ENCODE results near the gene TXNDC2. TPM values are rescaled to one million over a fixed set of nuclear protein-coding genes. Genes with fewer than 3 reads are reported as not detected.

TXNDC2 gene
- total and polyA plus RNA-seq, 9 of the 15 experiments (the other 6 are each of a cell fraction or from before 2014, with no cell fraction given), result 1.2 to 4.9 (median 2.3) TPM

DNA sequence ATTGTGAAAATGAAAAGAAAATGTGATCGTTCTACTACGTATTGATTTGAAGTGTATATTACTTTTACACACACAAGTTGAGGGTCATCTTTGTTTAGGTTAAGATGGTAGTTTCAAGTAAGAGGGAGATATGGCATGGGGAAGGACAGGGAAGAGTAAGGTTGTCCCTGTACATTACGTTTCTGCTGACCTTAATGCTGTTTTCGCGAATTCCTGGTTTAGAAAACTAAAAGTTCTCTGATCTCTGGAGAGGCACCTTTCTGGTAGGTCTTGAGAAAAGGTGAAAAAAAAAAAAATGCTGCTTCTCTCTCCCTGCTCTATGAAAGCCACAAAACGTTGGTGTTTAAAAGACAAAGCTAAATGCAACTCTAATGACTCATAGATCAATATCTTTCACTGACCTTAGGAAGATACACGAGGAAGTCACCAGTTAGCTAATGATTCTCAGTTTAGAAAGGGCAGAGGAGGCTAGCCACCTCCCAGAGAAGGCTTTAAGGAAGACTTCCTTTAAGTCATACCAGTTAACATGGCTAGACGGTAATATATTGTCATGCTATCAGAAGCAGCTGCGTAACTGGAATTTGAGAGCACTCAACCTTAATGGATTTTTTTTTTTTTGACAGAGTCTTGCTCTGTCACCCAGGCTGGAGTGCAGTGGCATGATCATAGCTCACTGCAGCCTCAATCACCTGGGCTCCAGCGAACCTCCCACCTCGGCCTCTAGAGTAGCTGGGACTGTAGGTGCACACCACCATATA, 13.2 kb downstream of the TXNDC2 start (continued):
- TF ChIP-seq, protein P1, sequence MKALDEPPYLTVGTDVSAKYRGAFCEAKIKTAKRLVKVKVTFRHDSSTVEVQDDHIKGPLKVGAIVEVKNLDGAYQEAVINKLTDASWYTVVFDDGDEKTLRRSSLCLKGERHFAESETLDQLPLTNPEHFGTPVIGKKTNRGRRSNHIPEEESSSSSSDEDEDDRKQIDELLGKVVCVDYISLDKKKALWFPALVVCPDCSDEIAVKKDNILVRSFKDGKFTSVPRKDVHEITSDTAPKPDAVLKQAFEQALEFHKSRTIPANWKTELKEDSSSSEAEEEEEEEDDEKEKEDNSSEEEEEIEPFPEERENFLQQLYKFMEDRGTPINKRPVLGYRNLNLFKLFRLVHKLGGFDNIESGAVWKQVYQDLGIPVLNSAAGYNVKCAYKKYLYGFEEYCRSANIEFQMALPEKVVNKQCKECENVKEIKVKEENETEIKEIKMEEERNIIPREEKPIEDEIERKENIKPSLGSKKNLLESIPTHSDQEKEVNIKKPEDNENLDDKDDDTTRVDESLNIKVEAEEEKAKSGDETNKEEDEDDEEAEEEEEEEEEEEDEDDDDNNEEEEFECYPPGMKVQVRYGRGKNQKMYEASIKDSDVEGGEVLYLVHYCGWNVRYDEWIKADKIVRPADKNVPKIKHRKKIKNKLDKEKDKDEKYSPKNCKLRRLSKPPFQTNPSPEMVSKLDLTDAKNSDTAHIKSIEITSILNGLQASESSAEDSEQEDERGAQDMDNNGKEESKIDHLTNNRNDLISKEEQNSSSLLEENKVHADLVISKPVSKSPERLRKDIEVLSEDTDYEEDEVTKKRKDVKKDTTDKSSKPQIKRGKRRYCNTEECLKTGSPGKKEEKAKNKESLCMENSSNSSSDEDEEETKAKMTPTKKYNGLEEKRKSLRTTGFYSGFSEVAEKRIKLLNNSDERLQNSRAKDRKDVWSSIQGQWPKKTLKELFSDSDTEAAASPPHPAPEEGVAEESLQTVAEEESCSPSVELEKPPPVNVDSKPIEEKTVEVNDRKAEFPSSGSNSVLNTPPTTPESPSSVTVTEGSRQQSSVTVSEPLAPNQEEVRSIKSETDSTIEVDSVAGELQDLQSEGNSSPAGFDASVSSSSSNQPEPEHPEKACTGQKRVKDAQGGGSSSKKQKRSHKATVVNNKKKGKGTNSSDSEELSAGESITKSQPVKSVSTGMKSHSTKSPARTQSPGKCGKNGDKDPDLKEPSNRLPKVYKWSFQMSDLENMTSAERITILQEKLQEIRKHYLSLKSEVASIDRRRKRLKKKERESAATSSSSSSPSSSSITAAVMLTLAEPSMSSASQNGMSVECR (CRISPR knock-in tag; IDR thresholded peaks at IDR 0.05), result no peak
- TF ChIP-seq, protein P2, sequence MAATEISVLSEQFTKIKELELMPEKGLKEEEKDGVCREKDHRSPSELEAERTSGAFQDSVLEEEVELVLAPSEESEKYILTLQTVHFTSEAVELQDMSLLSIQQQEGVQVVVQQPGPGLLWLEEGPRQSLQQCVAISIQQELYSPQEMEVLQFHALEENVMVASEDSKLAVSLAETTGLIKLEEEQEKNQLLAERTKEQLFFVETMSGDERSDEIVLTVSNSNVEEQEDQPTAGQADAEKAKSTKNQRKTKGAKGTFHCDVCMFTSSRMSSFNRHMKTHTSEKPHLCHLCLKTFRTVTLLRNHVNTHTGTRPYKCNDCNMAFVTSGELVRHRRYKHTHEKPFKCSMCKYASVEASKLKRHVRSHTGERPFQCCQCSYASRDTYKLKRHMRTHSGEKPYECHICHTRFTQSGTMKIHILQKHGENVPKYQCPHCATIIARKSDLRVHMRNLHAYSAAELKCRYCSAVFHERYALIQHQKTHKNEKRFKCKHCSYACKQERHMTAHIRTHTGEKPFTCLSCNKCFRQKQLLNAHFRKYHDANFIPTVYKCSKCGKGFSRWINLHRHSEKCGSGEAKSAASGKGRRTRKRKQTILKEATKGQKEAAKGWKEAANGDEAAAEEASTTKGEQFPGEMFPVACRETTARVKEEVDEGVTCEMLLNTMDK (IDR thresholded peaks at IDR 0.05; ENCODE audit: borderline replicate concordance, insufficient read depth, low read depth, low read length, poor library complexity, severe bottlenecking), result no peak
- TF ChIP-seq MYNN (IDR thresholded peaks at IDR 0.05), result 0 out of 2 replicates have a peak, but pooled peaks have one; percentile 67
- TF ChIP-seq MYNN (CRISPR knock-in tag; IDR thresholded peaks at IDR 0.05), result no peak
- no peak for TF ChIP-seq ETS2 (tag; IDR thresholded peaks at IDR 0.05; ENCODE audit: borderline replicate concordance, poor library complexity, severe bottlenecking)
- TF ChIP-seq ZNF384 (IDR thresholded peaks at IDR 0.05; ENCODE audit: low read depth, low read length), result peak; percentile 87
- TF ChIP-seq HMGN3 (IDR thresholded peaks at IDR 0.05; ENCODE audit: borderline replicate concordance, extremely low read depth, insufficient read length, low read depth, low read length), result no peak
- TF ChIP-seq TARDBP (IDR thresholded peaks at IDR 0.05), result peak; percentile 63; the same call in 1 of the 2 replicates
- TF ChIP-seq, protein P3, sequence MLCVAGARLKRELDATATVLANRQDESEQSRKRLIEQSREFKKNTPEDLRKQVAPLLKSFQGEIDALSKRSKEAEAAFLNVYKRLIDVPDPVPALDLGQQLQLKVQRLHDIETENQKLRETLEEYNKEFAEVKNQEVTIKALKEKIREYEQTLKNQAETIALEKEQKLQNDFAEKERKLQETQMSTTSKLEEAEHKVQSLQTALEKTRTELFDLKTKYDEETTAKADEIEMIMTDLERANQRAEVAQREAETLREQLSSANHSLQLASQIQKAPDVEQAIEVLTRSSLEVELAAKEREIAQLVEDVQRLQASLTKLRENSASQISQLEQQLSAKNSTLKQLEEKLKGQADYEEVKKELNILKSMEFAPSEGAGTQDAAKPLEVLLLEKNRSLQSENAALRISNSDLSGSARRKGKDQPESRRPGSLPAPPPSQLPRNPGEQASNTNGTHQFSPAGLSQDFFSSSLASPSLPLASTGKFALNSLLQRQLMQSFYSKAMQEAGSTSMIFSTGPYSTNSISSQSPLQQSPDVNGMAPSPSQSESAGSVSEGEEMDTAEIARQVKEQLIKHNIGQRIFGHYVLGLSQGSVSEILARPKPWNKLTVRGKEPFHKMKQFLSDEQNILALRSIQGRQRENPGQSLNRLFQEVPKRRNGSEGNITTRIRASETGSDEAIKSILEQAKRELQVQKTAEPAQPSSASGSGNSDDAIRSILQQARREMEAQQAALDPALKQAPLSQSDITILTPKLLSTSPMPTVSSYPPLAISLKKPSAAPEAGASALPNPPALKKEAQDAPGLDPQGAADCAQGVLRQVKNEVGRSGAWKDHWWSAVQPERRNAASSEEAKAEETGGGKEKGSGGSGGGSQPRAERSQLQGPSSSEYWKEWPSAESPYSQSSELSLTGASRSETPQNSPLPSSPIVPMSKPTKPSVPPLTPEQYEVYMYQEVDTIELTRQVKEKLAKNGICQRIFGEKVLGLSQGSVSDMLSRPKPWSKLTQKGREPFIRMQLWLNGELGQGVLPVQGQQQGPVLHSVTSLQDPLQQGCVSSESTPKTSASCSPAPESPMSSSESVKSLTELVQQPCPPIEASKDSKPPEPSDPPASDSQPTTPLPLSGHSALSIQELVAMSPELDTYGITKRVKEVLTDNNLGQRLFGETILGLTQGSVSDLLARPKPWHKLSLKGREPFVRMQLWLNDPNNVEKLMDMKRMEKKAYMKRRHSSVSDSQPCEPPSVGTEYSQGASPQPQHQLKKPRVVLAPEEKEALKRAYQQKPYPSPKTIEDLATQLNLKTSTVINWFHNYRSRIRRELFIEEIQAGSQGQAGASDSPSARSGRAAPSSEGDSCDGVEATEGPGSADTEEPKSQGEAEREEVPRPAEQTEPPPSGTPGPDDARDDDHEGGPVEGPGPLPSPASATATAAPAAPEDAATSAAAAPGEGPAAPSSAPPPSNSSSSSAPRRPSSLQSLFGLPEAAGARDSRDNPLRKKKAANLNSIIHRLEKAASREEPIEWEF (CRISPR knock-in tag; IDR thresholded peaks at IDR 0.05), result peak; percentile 74
- TF ChIP-seq, protein P4, sequence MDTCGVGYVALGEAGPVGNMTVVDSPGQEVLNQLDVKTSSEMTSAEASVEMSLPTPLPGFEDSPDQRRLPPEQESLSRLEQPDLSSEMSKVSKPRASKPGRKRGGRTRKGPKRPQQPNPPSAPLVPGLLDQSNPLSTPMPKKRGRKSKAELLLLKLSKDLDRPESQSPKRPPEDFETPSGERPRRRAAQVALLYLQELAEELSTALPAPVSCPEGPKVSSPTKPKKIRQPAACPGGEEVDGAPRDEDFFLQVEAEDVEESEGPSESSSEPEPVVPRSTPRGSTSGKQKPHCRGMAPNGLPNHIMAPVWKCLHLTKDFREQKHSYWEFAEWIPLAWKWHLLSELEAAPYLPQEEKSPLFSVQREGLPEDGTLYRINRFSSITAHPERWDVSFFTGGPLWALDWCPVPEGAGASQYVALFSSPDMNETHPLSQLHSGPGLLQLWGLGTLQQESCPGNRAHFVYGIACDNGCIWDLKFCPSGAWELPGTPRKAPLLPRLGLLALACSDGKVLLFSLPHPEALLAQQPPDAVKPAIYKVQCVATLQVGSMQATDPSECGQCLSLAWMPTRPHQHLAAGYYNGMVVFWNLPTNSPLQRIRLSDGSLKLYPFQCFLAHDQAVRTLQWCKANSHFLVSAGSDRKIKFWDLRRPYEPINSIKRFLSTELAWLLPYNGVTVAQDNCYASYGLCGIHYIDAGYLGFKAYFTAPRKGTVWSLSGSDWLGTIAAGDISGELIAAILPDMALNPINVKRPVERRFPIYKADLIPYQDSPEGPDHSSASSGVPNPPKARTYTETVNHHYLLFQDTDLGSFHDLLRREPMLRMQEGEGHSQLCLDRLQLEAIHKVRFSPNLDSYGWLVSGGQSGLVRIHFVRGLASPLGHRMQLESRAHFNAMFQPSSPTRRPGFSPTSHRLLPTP (IDR thresholded peaks at IDR 0.05; ENCODE audit: borderline replicate concordance, extremely low read depth, insufficient read length), result no peak

Measured in K562 (cell line).